HG03354 (cell line): ENCODE results near the gene GRAPL.
"Not testable (repeated sequence)": the region's sequence is repeated elsewhere in the genome, so short reads cannot be mapped to it uniquely, and the experiment has no call there.

Experiments used
- ATAC-seq: cut with Tn5 transposase; IDR thresholded peaks from one replicate; pipeline ENCODE4 v1.9.1; 2021; ENCODE audit warnings: mild to moderate bottlenecking; ENCODE audit not compliant: unreplicated experiment, poor library complexity, severe bottlenecking

GRAPL gene

GRCh38 chr17:19135391-19135790 lies 8.0 kb downstream of the GRAPL start:
- not testable (repeated sequence) for ATAC-seq

GRCh38 chr17:19136138-19136537 lies 8.7 kb downstream of the GRAPL start:
- ATAC-seq = not testable (repeated sequence)

GRCh38 chr17:19136605-19137004 lies 9.2 kb downstream of the GRAPL start:
- ATAC-seq = not testable (repeated sequence)

GRCh38 chr17:19137959-19138358 lies 10.6 kb downstream of the GRAPL start:
- ATAC-seq = peak; percentile 45

GRCh38 chr17:19141366-19142155 lies 14.2 kb downstream of the GRAPL start:
- peak; percentile 47 for ATAC-seq

- not testable (repeated sequence) for ATAC-seq
Observed at GRCh38 chr17:19142419-19142818, 15.0 kb downstream of the GRAPL start.

GRCh38 chr17:19143097-19143777 lies 15.8 kb downstream of the GRAPL start:
- not testable (repeated sequence) for ATAC-seq

GRCh38 chr17:19144373-19144772 lies 17.0 kb downstream of the GRAPL start:
- not testable (repeated sequence) for ATAC-seq

GRCh38 chr17:19145471-19145870 lies 18.1 kb downstream of the GRAPL start:
- not testable (repeated sequence) for ATAC-seq

GRCh38 chr17:19150678-19151615 lies 23.6 kb downstream of the GRAPL start:
- ATAC-seq = not testable (repeated sequence)

GRCh38 chr17:19157628-19158027 lies 30.2 kb downstream of the GRAPL start:
- ATAC-seq = not testable (repeated sequence)

GRCh38 chr17:19158478-19158877 lies 31.1 kb downstream of the GRAPL start:
- ATAC-seq = not testable (repeated sequence)

GRCh38 chr17:19158938-19159337 lies 31.5 kb downstream of the GRAPL start:
- not testable (repeated sequence) for ATAC-seq

- peak; percentile 52 for ATAC-seq
Observed at GRCh38 chr17:19161308-19162107, 34.1 kb downstream of the GRAPL start.

GRCh38 chr17:19162384-19163216 lies 35.2 kb downstream of the GRAPL start:
- ATAC-seq = not testable (repeated sequence)

GRCh38 chr17:19174422-19174821 lies 47.0 kb downstream of the GRAPL start:
- ATAC-seq = not testable (repeated sequence)

GRCh38 chr17:19175410-19175809 lies 48.0 kb downstream of the GRAPL start:
- ATAC-seq = peak; percentile 74
